ENCODE measurements around the gene ORAI3.

ORAI3 gene

DNA sequence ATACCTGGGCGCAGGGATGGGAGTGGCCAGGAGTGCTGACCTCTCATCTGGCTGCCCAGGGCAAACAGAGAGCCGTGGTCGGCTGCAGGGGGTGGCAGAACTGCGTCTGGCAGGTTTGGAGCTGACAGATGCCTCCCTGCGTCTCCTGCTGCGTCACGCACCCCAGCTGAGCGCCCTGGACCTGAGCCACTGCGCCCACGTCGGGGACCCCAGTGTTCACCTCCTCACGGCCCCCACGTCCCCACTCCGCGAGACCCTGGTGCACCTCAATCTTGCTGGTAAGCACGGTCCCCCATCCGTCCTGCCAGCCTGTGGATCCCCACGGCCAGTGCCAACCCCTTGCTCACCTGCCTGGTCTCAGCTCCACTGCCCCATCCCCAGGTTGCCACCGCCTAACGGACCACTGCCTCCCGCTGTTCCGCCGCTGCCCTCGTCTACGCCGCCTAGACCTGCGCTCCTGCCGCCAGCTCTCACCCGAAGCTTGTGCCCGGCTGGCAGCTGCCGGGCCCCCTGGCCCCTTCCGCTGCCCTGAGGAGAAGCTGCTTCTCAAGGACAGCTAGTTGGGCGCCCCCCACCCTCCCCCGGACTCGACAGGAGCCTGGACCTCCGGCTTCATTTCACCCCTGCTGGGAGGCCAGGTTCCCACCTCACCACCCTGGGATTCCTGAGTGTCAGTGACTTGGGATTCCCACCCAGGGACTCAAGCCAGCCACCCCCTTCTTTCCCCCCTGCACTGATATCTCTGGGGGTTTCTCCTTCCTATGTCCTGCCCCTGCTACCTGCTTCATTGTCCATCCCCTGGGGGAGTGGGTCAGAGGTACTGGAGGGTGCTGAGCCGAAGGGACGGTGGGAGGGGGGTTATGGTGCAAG, 2.0 kb upstream of the ORAI3 start:
- no peak for DNase-seq

DNA sequence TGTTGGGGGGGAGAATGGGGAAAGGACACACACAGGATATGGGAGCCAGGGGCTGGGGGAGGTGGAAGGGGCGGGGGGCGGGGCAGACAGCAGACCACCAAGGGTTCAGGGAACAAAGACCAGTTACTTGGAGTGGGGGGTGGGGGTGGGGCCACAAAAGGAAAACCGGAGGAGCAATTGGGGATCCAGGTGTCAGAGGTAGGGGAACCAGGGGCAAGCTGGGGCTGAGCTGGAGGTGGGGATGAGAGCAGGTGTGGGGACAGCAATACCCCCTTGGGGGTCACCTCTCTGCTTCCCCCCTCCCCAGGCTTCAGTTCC, 1.4 kb upstream of the ORAI3 start:
- no peak for DNase-seq

DNA sequence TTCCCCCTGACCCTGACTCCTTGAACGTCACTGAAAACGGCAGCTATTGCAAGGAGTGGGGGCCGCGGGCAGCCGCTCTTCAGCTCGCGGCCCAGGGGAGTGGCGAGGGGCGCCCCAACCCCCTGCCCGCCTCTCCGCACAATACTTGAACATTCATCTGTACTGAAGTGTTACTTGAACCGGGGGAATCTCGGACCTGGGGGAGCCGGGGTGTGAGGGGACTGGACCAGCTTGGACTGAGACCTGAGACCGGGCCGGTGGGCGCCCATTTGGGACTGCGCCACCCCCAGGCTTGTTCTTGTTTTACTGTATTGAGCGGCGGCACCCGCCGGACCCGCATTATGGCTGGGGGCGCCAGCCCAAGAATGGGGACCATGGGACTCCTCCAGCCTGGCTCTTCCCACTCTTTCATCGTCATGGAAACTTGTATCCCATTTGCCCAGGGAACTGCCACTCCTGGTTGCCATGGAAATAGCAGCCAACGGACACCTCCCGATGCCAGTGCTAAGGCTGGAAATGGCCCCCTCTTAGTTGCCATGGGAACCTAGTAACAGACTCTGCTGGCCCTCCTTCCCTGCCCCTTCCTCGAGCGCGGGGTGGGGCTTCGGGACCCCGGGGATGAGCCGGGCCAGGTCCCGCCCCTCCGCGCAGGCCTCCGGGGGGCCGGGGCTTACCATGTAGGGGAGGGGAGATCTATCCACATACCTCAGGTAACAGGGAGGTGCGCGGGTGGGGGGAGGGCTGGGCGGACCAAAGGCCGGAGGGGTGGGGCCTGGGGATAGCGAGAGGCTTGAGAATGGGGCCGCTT, 805 bp upstream of the ORAI3 start:
- DNase-seq, result peak; percentile 34 to 97 (median 86)

DNA sequence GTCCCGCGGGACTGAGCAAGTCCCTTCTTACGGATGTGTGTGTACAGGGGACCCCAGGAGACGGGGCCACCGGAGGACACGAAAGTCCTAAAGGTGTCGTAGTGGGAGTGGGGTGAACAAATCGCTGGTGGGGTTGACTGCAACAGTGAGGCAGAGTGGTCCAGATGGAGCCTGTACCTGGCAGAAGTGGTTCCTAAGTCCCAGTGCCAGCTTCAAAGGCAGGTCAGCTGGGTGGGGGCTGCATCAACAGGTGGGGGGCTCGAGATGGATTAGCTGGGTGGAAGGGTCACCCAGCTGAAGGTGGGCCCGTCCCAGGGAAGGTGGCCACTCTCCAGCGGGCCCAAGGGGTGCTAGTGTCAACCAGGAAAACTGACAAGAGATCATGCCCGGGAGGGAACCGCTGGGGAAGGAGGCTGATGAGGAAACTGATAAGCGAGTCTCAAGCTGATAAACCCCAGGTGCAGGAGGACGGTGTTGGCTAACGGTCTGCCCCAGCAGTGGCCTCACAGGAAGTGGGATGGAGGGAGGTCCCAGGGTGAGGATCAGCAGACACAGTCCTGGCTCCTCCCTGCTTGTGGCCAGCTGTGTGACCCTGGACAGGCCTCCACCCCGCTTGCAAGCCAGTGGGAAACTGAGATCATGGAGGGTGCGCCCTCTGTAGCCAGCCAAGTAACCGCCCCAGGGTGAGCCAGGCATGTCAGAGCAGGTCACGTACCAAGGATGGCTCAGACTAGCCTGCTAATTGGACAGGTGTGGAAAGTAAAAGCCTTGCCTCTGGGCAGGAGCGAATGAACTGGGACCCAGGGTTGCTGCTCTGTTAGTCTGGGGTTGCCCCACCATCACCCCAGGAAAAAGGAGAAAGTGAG, 1.0 kb downstream of the ORAI3 start:
- DNase-seq, result peak in 21 of 51 donors; percentile 7 to 44 (median 20)

DNA sequence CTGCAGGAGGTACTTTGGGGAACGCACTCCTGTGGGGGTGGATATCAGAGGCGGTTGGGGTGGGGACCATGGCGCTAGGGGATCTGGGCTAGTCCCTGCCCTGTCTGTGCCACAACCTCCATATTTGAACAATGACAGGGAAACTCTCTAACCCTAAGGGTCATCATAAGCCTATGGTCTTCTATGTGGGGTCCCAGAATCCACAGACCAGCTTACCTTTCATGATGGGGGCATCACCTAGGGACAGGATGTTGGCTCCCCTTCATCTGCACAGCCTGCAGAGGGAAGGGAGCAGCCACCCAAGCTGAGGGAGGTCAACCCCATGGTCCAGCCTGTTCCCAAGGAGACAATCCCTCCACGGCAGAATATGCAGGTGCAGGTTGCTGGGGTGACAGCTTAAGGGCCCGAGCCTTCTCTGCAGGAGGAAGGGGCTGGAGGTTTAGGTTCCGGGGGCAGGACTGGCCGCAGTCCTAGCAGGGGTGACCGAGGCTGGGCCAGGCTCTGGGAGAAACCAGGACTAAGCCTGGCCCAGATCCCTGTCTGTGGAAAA, 1.7 kb downstream of the ORAI3 start:
- no peak for DNase-seq

DNA sequence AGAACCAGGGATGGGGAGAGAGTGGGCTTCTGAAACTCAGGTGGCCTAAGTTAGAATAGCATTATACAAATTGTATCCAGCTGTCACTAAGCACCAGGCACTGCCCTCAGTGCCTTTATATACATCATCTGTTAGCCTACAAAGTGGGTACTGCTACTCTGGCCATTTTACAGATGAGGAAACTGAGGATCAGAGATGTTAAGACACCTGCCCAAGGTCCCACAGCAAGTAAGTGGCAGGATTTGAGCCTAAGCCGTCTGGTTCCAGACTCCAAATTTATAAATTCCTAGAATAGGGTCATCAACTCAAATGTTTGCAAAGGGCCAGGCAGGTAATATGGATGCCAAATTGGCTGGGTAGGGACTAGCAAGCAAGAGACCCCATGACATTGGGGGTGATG, 2.3 kb downstream of the ORAI3 start:
- DNase-seq, result no peak

DNA sequence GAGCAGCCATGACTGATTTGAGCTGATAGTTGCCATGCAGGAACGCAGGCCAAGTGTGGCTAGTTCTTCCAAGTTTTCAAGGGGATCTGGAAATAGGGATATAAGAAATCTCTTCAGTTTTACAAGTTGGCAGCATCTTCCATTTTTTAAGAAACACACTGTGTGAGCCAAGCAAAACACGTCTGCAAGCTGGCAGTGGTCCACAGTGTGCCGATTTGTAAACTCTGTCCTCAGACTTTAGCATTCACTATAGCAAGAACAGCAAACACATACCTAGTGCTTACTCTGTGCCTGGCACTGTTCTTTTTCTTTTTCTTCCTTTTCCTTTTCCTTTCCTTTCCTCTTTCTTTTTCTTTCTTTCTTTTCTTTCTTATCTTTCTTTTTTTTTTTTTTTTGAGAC, 2.9 kb downstream of the ORAI3 start:
- no peak for DNase-seq

DNA sequence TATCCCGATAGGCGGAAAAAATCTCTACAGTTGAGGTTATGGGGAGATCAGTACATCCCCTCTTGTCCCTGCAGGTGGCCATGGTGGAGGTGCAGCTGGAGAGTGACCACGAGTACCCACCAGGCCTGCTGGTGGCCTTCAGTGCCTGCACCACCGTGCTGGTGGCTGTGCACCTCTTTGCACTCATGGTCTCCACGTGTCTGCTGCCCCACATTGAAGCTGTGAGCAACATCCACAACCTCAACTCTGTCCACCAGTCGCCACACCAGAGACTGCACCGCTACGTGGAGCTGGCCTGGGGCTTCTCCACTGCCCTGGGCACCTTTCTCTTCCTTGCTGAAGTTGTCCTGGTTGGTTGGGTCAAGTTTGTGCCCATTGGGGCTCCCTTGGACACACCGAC, 4.2 kb downstream of the ORAI3 start:
- DNase-seq, result no peak

DNA sequence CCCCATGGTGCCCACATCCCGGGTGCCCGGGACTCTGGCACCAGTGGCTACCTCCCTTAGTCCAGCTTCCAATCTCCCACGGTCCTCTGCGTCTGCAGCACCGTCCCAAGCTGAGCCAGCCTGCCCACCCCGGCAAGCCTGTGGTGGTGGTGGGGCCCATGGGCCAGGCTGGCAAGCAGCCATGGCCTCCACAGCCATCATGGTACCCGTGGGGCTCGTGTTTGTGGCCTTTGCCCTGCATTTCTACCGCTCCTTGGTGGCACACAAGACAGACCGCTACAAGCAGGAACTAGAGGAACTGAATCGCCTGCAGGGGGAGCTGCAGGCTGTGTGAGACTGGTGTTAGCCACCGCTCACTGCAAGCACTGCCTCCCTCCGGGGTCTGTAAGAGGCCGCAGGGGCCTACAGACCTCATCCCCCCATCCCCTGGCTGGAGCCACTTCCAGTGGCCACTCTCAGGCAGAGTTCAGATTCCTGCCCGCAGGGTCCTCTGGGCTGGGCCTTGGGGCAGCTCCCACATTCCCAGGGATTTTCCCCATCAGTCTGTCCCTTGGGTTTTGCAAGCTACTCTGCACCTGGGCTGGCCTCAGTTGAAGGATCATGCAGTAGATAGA, 4.8 kb downstream of the ORAI3 start:
- DNase-seq, result peak in 38 of 51 donors; percentile 10 to 76 (median 36)

DNA sequence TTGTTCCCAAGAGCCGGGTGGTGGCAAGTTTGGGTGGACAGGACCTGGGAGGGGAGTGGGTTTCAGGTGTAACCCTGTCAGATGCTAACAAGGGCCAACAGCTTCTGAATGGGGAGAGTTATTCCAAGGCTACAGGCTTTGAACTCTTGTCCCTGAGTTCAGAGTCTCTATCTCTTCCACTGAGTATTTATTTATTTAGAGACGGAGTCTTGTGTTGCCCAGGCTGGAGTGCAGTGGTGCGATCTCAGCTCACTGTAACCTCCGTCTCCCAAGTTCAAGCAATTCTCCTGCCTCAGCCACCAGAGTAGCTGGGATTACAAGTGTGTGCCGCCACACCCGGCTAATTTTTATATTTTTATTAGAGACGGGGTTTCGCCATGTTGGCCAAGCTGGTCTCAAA, 6.1 kb downstream of the ORAI3 start:
- no peak for DNase-seq

DNA sequence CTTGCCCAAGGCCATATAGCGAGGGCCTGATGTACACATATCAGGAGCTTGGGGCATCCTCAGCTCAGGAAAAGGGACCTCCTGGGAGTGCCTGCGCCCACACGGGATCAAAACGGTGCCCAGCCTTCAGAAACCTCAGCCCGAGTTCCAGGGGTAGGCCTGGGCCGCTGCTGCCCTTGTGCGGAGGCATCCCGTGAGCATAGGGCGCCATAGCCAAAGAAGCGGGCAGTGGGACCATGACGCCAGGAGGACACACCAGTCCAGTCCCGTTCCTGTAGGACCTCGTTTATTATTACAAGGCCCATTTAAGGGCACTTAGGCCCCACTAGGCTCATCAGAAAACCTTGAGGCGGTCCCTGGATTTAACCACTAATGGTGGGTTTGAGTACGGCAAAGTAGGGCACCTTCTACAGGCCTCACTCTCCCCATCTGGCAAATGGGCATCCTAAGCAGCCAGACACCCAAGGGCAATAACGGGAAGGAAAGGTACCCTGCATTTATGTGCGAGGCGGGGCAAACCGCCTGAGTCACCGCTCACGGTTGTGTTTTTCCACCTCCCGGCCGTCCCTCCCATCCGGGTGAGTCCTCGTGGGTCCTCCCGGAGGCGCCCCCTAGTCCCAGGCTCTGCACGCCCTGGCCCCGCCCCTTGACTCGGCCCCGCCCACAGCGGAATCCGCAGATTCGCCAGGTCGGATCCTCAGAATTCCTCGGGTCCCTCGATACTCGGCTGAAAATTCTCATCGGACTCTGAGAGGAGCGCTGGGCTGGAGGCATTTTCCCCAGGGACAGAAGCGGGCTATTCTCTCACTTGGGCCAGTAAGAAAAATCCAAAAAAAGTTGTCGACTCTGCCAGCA, 8.0 kb downstream of the ORAI3 start:
- DNase-seq, result peak in 45 of 51 donors; percentile 24 to 92 (median 71)

DNA sequence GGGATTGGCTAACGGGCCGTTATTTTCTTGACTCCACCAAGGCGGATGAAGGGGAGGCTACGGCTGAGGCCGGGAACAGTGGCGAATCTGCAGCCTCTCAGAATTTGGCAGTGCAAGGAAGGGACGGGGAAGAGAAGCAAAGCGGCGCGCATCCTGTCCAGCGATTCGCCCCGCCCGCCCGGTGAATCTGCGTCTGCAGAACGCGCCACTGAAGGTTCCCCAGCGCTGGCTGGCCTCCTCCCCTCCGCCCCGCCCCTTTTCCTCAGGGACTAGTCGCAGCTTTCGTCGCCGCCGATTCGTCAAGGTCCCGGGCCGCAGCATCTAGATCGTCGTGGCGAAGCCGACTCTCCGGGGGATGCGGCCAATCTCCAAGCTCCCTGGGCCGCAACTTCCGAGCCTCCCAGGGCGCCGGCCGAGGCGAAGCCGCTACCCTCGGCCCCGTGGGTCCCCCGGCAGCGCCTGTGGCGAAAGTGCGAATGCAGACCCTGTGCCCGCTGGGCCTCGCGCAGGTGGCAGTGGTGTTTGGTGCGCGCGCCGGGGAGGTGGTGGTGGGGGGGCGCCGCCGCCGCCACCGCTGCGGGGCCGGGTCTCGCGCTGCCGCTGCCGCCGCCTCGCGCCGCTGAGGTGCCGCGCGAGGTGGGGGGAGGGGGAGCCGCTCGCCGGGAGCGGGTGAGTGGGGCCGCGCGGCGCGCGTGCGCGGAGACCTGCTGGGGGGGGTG, 8.7 kb downstream of the ORAI3 start, which contains the start of gene SETD1A:
SETD1A (plus strand) TSS at position 299 of the 719 bp plus-strand sequence. CDS start 978 bp downstream, outside the sequence.
- peak; percentile 72 to 98 (median 93) for DNase-seq

DNA sequence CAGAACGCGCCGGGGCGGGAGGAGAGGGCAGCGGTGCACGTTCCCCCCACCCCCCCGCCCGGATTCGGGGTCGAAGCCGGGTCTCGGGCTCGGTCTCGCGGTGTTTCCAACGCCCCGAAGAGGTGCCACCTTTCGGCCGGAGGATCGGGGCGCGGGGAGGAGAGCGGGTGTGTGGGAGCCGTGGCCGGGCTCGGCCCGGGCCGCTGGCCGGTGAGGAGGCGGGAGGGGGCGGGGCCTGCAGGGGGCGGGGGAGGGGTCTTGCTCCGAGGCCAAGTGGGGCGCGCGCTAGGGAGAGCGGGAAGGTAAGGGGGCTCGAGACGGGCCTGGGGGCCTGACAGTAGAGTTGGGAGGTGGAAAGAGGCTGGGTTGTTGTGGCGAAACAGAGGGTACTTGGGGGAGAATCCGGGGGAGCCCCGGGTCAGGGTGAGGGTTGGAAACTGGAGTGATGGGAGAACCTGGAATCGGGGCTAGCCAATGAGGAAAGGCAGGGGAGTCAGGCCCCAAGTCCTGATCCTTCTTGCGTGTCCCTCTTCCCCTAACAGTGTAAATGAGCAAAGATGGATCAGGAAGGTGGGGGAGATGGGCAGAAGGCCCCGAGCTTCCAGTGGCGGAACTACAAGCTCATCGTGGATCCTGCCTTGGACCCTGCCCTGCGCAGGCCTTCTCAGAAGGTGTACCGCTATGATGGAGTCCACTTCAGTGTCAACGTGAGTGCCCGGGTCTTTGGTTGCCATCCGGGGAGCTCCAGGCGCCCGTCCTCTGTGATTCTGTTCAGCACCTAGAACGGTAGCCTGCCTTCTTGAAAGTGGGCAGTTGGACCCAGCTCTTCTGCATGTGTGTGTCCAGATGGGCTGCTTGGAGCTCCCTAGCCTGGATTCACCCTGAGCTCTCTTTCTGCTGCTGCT, 9.6 kb downstream of the ORAI3 start:
- DNase-seq, result peak in 24 of 51 donors; percentile 25 to 76 (median 61)

DNA sequence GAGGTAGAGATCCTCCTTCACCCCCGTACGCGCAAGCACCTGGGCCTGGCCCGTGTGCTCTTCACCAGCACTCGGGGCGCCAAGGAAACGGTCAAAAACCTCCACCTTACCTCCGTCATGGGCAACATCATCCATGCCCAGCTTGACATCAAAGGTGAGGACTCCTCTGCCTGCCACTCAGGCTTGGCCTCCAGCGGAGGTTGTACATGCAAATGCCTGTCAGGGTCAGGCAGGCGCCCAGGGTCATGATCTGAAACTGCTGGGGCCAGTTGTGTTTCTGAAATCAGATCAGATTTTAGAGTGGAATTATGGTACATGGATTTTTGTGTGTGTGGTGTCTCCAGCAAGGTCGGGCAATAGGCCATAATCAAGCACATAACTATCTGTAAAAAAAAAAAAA, 12.5 kb downstream of the ORAI3 start:
- DNase-seq, result no peak

DNA sequence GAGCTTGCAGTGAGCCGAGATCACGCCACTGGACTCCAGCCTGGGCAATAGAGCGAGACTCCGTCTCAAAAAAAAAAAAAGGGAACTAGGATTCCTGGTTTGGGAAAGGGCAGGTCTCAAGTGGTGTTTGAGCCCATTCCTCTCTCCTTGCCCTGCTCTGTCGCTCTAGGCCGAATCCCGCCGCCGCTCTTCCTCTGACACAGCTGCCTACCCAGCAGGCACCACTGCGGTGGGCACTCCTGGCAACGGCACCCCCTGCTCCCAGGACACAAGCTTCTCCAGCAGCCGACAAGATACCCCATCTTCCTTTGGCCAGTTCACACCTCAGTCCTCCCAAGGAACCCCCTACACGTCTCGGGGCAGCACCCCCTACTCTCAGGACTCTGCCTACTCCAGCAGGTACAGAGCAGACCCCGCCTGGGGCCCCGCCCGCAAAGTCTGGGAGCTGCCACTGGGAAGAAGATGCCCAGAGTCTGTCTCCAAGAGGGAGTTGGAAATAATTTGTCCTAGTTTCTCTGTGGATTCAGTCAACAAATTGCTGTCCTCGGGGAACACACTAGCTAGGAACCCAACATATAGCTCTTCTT, 15.2 kb downstream of the ORAI3 start:
- DNase-seq, result no peak

DNA sequence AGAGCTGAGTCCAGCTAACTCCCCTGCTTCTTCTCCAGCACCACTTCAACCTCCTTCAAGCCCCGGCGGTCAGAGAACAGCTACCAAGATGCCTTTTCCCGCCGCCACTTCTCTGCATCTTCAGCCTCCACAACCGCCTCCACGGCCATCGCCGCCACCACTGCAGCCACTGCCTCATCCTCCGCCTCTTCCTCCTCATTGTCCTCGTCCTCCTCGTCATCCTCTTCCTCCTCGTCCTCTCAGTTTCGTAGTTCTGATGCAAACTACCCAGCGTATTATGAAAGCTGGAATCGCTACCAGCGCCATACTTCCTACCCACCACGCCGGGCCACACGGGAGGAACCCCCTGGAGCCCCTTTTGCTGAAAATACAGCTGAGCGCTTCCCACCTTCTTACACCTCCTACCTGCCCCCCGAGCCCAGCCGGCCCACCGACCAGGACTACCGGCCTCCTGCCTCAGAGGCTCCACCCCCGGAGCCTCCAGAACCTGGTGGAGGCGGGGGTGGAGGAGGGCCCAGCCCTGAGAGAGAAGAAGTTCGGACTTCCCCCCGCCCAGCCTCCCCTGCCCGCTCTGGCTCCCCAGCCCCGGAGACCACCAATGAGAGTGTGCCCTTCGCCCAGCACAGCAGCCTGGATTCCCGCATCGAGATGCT, 15.8 kb downstream of the ORAI3 start:
- DNase-seq, result no peak

DNA sequence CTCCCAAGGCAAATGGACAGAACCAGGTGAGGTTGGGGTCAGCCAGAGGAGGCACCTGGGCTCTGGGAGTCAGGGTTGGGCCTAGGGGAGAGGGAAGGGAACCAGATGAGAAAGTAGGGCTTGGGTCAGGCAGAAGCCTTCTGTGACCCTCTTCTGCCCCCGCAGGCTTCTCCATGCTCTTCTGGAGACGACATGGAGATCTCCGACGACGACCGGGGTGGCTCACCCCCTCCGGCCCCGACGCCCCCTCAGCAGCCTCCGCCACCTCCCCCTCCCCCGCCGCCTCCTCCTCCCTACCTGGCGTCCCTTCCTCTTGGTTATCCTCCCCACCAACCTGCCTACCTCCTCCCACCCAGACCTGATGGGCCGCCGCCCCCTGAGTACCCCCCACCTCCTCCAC, 16.6 kb downstream of the ORAI3 start:
- no peak for DNase-seq
